ENCODE data around the gene SLC8B1. TPM values are rescaled to one million over a fixed set of nuclear protein-coding genes. Genes with fewer than 3 reads are reported as not detected.

Gene SLC8B1
- total RNA-seq, 3 donors from 2014 or later, result 40.8 to 65.3 (median 47.2) TPM

- ATAC-seq (no peak), DNase-seq (no peak)
- Histone ChIP-seq H3K4me1 (ENCODE audit: low read depth) (peaks cover 6% of the 10 kb centered on the region), H3K36me3 (ENCODE audit: low read depth) (no peaks in the 10 kb centered on the region), H3K9me3 (no peaks in the 10 kb centered on the region), H3K4me3 (no peak overlapping the region)
- TF ChIP-seq, protein P1, sequence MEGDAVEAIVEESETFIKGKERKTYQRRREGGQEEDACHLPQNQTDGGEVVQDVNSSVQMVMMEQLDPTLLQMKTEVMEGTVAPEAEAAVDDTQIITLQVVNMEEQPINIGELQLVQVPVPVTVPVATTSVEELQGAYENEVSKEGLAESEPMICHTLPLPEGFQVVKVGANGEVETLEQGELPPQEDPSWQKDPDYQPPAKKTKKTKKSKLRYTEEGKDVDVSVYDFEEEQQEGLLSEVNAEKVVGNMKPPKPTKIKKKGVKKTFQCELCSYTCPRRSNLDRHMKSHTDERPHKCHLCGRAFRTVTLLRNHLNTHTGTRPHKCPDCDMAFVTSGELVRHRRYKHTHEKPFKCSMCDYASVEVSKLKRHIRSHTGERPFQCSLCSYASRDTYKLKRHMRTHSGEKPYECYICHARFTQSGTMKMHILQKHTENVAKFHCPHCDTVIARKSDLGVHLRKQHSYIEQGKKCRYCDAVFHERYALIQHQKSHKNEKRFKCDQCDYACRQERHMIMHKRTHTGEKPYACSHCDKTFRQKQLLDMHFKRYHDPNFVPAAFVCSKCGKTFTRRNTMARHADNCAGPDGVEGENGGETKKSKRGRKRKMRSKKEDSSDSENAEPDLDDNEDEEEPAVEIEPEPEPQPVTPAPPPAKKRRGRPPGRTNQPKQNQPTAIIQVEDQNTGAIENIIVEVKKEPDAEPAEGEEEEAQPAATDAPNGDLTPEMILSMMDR (IDR thresholded peaks at IDR 0.05), result no peak
- intact Hi-C loops (cut with DNase I, micrococcal nuclease), result no loop called here
These were observed 73.0 kb downstream of the SLC8B1 start for GRCh38 chr12:113261847-113262470.

- no peaks in the 10 kb centered on the region for H3K36me3 ChIP-seq (ENCODE audit: low read depth)
- no peak for ATAC-seq
- intact Hi-C loops (cut with DNase I, micrococcal nuclease), result no loop called here
- no peak overlapping the region for H3K4me3 ChIP-seq
- H3K4me1 ChIP-seq (ENCODE audit: low read depth), result peaks cover 6% of the 10 kb centered on the region
- TF ChIP-seq, protein P1 (IDR thresholded peaks at IDR 0.05), result no peak
- peak in 2 of 3 donors; percentile 4 to 8 for DNase-seq
- no peaks in the 10 kb centered on the region for H3K9me3 ChIP-seq
These were observed 74.1 kb downstream of the SLC8B1 start for GRCh38 chr12:113260636-113261300.

- ATAC-seq (peak; percentile 18), DNase-seq (peak in 1 of 3 donors; percentile 44)
- intact Hi-C loops (cut with DNase I, micrococcal nuclease), result no loop called here
- no peak overlapping the region for H3K4me3 ChIP-seq
- H3K4me1 ChIP-seq (ENCODE audit: low read depth), result peaks cover 6% of the 10 kb centered on the region
- TF ChIP-seq, protein P1 (IDR thresholded peaks at IDR 0.05), result no peak
- no peaks in the 10 kb centered on the region for H3K36me3 ChIP-seq (ENCODE audit: low read depth)
- H3K9me3 ChIP-seq, result no peaks in the 10 kb centered on the region
These were observed 74.8 kb downstream of the SLC8B1 start for GRCh38 chr12:113260127-113260526.

- ATAC-seq (no peak), DNase-seq (no peak)
- Histone ChIP-seq H3K4me3 (no peak overlapping the region), H3K36me3 (ENCODE audit: low read depth) (no peaks in the 10 kb centered on the region), H3K4me1 (ENCODE audit: low read depth) (peaks cover 6% of the 10 kb centered on the region), H3K9me3 (peaks cover 12% of the 10 kb centered on the region)
- intact Hi-C loops (cut with DNase I, micrococcal nuclease), result no loop called here
- TF ChIP-seq, protein P1 (IDR thresholded peaks at IDR 0.05), result no peak
These were observed 77.3 kb downstream of the SLC8B1 start for GRCh38 chr12:113257564-113257963.

DNA sequence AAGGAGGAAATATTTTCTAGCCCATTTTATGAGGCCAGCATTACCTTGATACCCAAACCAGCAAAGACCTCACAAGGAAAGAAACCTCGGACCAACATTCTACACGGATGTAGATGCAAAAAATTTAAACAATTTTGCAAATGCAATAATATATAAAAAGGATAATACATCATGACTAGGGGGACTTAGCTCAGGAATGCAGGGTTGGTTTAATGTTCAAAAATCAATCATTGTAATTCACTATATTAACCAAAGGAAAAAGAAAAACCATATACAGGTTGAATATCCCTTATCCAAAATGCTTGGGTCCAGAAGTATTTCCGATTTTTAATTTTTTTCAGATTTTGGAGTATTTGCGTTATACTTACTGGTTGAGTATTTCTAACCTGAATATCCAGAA, 80.6 kb downstream of the SLC8B1 start:
- DNase-seq (no peak), ATAC-seq (no peak)
- Histone ChIP-seq H3K9me3 (peaks cover 14% of the 10 kb centered on the region), H3K4me1 (ENCODE audit: low read depth) (peaks cover 3% of the 10 kb centered on the region), H3K4me3 (no peak overlapping the region), H3K36me3 (ENCODE audit: low read depth) (no peaks in the 10 kb centered on the region)
- intact Hi-C loops (cut with DNase I, micrococcal nuclease), result no loop called here
- TF ChIP-seq, protein P1 (IDR thresholded peaks at IDR 0.05), result no peak
